Heart right ventricle (tissue), 16 donors: ENCODE measurements around the gene MEIS3. TPM values are rescaled to one million over a fixed set of nuclear protein-coding genes. Genes with fewer than 3 reads are reported as not detected.

Experiments used
- ATAC-seq, 8 donors: fragments of 200-7000 bp; cut with Tn5 transposase; one replicate each; pipeline ENCODE4 v1.9.1; 2020; ENCODE audit warnings: mild to moderate bottlenecking in 8 of 8, moderate library complexity in 8 of 8, moderate number of reproducible peaks in 1 of 8
- DNase-seq, 2 donors: peaks; one replicate each; pipeline ENCODE4 v3.0.0-alpha.2; 2020
- H3K27ac ChIP-seq, 10 donors: fragments of 200-600 bp; sonication (generic) in 2 of 10; one replicate each; pipeline versions ENCODE4 v1.5.0 to v1.8.0; 2020 to 2022; ENCODE audit warnings: mild to moderate bottlenecking in 3 of 10
- H3K27me3 ChIP-seq, 7 donors: fragments of 200-600 bp; one replicate each; pipeline ENCODE4 v1.8.0; 2021 to 2022; ENCODE audit warnings: mild to moderate bottlenecking in 2 of 7
- H3K36me3 ChIP-seq, 9 donors: fragments of 200-600 bp; sonication (generic) in 1 of 9; one replicate each; pipeline versions ENCODE4 v1.5.0 to v1.8.0; 2020 to 2022; ENCODE audit warnings: mild to moderate bottlenecking in 2 of 9
- H3K4me1 ChIP-seq, 9 donors: fragments of 200-600 bp; sonication (generic) in 1 of 9; one replicate each; pipeline versions ENCODE4 v1.5.0 to v1.8.0; 2020 to 2022; ENCODE audit warnings: mild to moderate bottlenecking in 4 of 9
- H3K4me3 ChIP-seq, 10 donors: fragments of 200-600 bp; sonication (generic) in 2 of 10; one replicate each; pipeline versions ENCODE4 v1.5.0 to v1.8.0; 2020 to 2022; ENCODE audit warnings: mild to moderate bottlenecking in 7 of 10, moderate library complexity in 2 of 10
- H3K9me3 ChIP-seq, 11 donors: fragments of 200-600 bp in 10 of 11; sonication (generic) in 2 of 11; one replicate each; pipeline versions ENCODE4 v1.5.0 to v1.8.0; 2013 to 2022; ENCODE audit warnings: mild to moderate bottlenecking in 2 of 11, control low read depth in 1 of 11, moderate library complexity in 1 of 11
- WGBS, 2 donors: extraction: QIAGEN DNeasy Blood & Tissue Kit; methylation state at CpG; one replicate each; pipeline ENCODE4 v1.1.7; 2013; ENCODE audit warnings: inconsistent platforms in 1 of 2; 5-methylcytosine and 5-hydroxymethylcytosine counted together
- intact Hi-C, 10 donors: fragments of 100-400 bp; cut with DNase I; formaldehyde crosslinking; loops; one replicate each; pipeline versions ENCODE4 v1.11.1 to v1.14.2; 2022
- polyA plus RNA-seq, 2 donors: library from polyadenylated mRNA; stranded (reverse); fragments of 200-250 nt; gene quantifications; one replicate each; pipeline ENCODE4 v1.2.3, GENCODE V29; 2013
- total RNA-seq, 10 donors: library from RNA; stranded (reverse); fragmentation: NEBNext Ultra II Directional in 3 of 10; extraction: Animal tissue kit (Norgen Biotek cat#: 25700) in 3 of 10; gene quantifications; one replicate each; pipeline versions ENCODE4 v1.2.1 to v1.2.4, GENCODE V29; 2021 to 2023
- TF ChIP-seq, protein P1 (sequence below), 9 donors: fragments of 200-600 bp; sonication (generic) in 2 of 9; IDR thresholded peaks; one replicate each; pipeline versions ENCODE4 v1.5.0 to v1.8.0; 2021 to 2022; ENCODE audit warnings: antibody characterized with exemption in 9 of 9, mild to moderate bottlenecking in 5 of 9, moderate library complexity in 1 of 9
- donor health status: Arrhythmogenic right ventricular cardiomyopathy.
- donor health status: ischemic (EF 13 %, LVEDD 7.1; RV severe dilation, severe dysfunction).
- donor health status: healthy with polysubstance abuse.
- donor health status: DM: no; HTN: yes; CAD: no.
- donor health status: DM: no; HTN: no; CAD: no.
- donor health status: ischemic (EF 25% LVEDD 6.9; RV normal size, moderate dysfunction).
- donor health status: ischemic (EF 25% LVEDD 5.7; RV mildly dilated, moderate dysfunction).
- donor health status: healthy.
- donor health status: DM: yes; HTN: yes; CAD: no.
- donor health status: Ischemic cardiomyopathy.
- donor health status: ischemic (EF 35%, LVEDD 5.7; RV mildly dilated, moderate dysfunction).
- donor health status: nonischemic (EF 11% LVEDD 7.7; RV severe dilation, severe dysfunction).
- donor health status: DM: yes; HTN: yes; CAD: no.
- donor health status: PGD.
- donor health status: ischemic (EF 29% LVEDD 5.4; RV normal size, mild dysfunction).
- donor health status: nonischemic (EF 23%, LVEDD 6.1; RV moderate dilation, normal function).

The MEIS3 gene
- total and polyA plus RNA-seq, 12 donors, result 0.71 to 7.2 (median 2.5) TPM

DNA sequence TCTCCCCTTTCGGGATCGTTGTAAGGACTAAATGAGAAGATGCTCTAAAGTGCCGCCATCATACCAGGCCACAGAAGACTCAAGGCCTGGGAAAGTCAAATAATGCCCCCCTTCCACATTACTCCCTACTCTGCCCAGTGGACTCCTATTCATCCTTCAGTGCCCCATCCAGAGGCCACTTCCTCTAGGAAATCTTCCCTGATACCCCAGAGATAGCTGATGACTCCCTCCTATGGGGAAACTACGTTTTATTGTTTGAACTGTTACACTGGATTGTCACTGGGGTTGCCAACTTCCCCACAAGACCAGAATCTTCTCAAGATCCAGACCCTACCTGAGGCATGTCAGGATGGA is 14.2 kb downstream of the MEIS3 start:
- H3K4me3 ChIP-seq, result no peak overlapping the region
- H3K36me3 ChIP-seq, result no peaks in the 10 kb centered on the region
- H3K9me3 ChIP-seq, result no peaks in the 10 kb centered on the region
- intact Hi-C loops, result no loop called here
- no peak for ATAC-seq
- WGBS, 2 donors, result 85 to 88% methylated on average over 4 of the region's 4 CpGs
- no peaks in the 10 kb centered on the region for H3K4me1 ChIP-seq
- peaks cover 0 to 57% (median 45%) of the 10 kb centered on the region in 7 donors for H3K27me3 ChIP-seq
- TF ChIP-seq, protein P1, sequence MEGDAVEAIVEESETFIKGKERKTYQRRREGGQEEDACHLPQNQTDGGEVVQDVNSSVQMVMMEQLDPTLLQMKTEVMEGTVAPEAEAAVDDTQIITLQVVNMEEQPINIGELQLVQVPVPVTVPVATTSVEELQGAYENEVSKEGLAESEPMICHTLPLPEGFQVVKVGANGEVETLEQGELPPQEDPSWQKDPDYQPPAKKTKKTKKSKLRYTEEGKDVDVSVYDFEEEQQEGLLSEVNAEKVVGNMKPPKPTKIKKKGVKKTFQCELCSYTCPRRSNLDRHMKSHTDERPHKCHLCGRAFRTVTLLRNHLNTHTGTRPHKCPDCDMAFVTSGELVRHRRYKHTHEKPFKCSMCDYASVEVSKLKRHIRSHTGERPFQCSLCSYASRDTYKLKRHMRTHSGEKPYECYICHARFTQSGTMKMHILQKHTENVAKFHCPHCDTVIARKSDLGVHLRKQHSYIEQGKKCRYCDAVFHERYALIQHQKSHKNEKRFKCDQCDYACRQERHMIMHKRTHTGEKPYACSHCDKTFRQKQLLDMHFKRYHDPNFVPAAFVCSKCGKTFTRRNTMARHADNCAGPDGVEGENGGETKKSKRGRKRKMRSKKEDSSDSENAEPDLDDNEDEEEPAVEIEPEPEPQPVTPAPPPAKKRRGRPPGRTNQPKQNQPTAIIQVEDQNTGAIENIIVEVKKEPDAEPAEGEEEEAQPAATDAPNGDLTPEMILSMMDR (IDR thresholded peaks at IDR 0.05), result no peak
- no peak for DNase-seq
- H3K27ac ChIP-seq, result no peak overlapping the region

DNA sequence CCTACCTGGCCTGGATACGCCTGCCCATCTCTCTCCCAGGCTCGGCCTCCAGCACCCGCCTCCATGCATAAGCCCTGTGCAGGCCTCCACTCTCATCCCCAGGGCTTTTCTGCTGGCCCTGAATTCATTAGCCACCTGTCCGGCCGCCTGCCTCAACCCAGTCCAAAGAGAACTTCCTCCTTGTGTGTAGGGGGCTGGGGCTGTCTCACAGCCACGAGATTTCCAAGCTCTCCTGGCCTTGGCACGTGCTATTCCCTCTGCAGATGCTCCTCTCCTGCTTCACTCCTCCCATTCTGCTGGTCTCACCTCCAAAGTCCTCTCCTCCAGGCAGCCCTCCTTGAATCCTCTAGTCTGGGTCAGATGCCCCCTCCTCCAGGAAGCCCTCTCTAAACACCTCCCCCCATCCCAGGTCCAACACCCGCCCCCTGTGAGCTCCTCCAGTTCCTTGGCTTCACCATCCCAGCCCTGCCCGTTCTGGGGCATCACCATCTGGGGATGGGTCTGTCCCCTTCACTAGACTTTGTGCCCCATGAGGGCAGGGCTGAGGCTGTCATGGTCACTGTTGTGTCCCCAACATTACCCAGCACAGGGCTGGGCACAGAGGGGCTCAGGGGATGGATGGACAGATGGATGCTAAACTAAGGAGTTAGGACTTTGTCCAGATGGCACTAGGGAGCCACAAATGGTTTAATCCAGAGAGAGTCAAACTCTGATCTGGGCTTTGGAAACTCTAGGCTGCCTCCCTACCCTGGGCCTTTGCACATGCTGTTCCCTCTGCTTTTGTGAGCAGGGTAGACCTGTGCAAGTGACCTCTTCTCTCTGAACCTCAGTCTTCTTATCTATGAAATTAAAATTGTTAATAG is 14.8 kb downstream of the MEIS3 start:
- intact Hi-C loops, result no loop called here
- no peak overlapping the region for H3K27ac ChIP-seq
- H3K4me3 ChIP-seq, result no peak overlapping the region
- WGBS, 2 donors, result 66 to 70% methylated on average over 9 of the region's 9 CpGs
- no peaks in the 10 kb centered on the region for H3K36me3 ChIP-seq
- no peak for ATAC-seq
- H3K9me3 ChIP-seq, result no peaks in the 10 kb centered on the region
- TF ChIP-seq, protein P1 (IDR thresholded peaks at IDR 0.05), result no peak
- no peaks in the 10 kb centered on the region for H3K4me1 ChIP-seq
- H3K27me3 ChIP-seq, result peaks cover 0 to 54% (median 45%) of the 10 kb centered on the region in 7 donors
- no peak for DNase-seq

DNA sequence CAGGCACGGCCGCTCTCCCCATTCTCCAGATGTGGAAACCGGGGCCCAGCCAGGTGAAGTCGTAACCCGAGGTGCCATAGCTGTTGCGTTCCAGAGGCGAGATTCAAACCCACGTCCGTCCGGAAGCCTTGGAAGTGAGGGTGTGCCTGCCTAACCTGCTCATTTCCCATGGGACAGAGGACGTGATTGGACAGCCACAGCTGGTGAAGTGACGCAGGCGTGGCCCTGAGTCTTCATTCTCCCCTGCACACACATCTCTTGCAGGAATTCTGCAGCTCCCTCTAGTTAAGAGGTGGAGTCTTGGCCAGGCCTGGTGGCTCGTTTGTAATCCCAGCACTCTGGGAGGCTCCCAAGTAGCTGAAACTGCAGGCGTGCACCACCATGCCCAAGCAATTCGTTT is 16.8 kb downstream of the MEIS3 start:
- 80 to 81% methylated on average over 16 of the region's 16 CpGs for WGBS, 2 donors
- H3K4me1 ChIP-seq, result no peaks in the 10 kb centered on the region
- no peak for ATAC-seq
- no peaks in the 10 kb centered on the region for H3K36me3 ChIP-seq
- TF ChIP-seq, protein P1 (IDR thresholded peaks at IDR 0.05), result no peak
- peaks cover 0 to 49% (median 32%) of the 10 kb centered on the region in 7 donors for H3K27me3 ChIP-seq
- no peak overlapping the region for H3K4me3 ChIP-seq
- no peaks in the 10 kb centered on the region for H3K9me3 ChIP-seq
- intact Hi-C loops, result no loop called here
- DNase-seq, result no peak
- no peak overlapping the region for H3K27ac ChIP-seq

DNA sequence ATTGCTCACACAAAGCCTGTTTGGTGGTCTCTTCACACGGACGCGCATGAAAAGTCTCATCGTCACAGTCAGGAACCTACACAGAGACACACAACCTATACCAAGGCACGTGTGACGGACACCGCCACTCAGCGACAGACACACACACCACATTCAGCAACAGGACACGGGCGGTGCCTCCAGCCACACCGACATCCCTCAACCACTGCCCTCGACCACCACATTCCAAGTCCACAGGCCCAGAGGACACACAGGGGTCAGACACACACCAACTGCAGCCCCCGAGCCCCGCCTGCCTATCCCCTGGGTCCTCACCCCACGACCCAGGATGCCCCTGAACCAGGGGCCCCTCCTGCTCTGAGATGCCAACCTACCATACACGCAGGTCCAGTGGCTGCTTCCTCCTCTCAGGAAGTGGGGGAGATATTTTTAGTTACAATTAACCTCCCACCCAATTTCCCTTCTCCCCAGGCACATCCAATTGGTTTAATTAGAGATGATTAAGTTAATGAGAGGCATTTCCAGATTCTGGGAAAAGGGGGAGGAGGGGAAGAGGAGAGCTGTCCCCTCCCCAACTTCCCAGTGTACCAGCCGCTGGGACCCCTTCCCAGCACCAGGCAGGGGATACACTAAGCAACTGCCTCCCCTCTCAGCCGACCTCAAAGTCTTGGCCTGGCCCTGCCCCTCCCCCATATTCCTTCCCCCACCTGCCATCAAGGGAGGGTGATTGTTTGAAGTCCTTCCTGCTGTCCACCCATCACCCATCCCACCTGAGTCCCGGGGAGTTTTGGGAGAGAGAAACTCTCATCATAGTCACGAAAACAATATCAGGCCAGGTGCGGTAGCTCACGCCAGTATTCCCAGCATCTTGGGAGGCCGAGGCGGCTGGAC is 20.4 kb downstream of the MEIS3 start:
- WGBS, 2 donors, result 41 to 42% methylated on average over 24 of the region's 24 CpGs
- no peak for ATAC-seq
- Histone ChIP-seq H3K36me3 (no peaks in the 10 kb centered on the region), H3K27ac (no peak overlapping the region), H3K4me1 (no peaks in the 10 kb centered on the region), H3K9me3 (no peaks in the 10 kb centered on the region), H3K27me3 (peaks cover 0 to 22% (median 5%) of the 10 kb centered on the region in 7 donors), H3K4me3 (no peak overlapping the region)
- DNase-seq, result no peak
- TF ChIP-seq, protein P1 (IDR thresholded peaks at IDR 0.05), result no peak
- intact Hi-C loops, result no loop called here
